Erythroblast (primary cell): ENCODE results near the gene DONSON.

ENCODE experiments used
- DNase-seq, 2 experiments: peaks; one replicate each; lab custom pipeline; 2025; lab: John Stamatoyannopoulos, UW
- GATA1 ChIP-seq: IDR thresholded peaks from 2 replicates; pipeline ENCODE4 v1.6.1; 2011; ENCODE audit warnings: low read depth, mild to moderate bottlenecking, control low read depth, low read length, moderate library complexity
- POLR2A ChIP-seq: IDR thresholded peaks from 2 replicates; pipeline ENCODE4 v1.6.1; 2011; ENCODE audit warnings: mild to moderate bottlenecking, low read length

Gene DONSON

GRCh38 chr21:33554236-33554981, 34.1 kb downstream of the DONSON start:
- TF ChIP-seq GATA1 (no peak), POLR2A (no peak)
- no peak for DNase-seq

DNA sequence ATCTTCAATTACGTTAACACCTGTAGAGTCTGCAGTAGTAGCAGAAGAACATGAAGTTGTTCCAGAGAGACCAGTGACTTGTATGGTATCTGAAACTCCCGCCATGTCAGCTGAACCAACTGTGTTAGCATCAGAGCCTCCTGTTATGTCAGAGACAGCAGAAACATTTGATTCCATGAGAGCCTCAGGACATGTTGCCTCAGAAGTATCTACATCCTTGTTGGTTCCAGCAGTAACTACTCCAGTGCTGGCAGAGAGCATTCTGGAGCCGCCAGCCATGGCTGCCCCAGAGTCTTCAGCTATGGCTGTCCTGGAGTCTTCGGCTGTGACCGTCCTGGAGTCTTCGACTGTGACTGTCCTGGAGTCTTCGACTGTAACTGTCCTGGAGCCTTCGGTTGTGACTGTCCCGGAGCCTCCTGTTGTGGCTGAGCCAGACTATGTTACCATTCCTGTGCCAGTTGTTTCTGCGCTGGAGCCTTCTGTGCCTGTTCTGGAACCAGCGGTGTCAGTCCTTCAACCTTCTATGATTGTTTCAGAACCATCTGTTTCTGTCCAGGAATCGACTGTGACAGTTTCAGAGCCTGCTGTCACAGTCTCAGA, 35.4 kb downstream of the DONSON start:
- TF ChIP-seq GATA1 (no peak), POLR2A (no peak)
- no peak for DNase-seq

DNA sequence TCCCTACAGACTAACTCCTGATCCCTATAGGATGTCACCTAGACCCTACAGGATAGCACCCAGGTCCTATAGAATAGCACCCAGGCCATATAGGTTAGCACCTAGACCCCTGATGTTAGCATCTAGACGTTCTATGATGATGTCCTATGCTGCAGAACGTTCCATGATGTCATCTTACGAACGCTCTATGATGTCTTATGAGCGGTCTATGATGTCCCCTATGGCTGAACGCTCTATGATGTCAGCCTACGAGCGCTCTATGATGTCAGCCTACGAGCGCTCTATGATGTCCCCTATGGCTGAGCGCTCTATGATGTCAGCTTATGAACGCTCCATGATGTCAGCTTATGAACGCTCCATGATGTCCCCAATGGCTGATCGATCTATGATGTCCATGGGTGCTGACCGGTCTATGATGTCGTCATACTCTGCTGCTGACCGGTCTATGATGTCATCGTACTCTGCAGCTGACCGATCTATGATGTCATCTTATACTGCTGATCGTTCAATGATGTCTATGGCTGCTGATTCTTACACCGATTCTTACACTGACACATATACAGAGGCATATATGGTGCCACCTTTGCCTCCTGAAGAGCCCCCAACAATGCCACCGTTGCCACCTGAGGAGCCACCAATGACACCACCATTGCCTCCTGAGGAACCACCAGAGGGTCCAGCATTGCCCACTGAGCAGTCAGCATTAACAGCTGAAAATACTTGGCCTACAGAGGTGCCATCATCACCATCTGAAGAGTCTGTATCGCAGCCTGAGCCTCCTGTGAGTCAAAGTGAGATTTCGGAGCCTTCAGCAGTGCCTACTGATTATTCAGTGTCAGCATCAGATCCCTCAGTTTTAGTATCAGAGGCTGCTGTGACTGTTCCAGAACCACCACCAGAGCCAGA, 36.1 kb downstream of the DONSON start:
- no peak for TF ChIP-seq GATA1
- no peak for TF ChIP-seq POLR2A
- DNase-seq: peak; percentile 27

- no peak for DNase-seq
- TF ChIP-seq POLR2A: no peak
- TF ChIP-seq GATA1: no peak
These were observed 36.8 kb downstream of the DONSON start for GRCh38 chr21:33551664-33552063.

DNA sequence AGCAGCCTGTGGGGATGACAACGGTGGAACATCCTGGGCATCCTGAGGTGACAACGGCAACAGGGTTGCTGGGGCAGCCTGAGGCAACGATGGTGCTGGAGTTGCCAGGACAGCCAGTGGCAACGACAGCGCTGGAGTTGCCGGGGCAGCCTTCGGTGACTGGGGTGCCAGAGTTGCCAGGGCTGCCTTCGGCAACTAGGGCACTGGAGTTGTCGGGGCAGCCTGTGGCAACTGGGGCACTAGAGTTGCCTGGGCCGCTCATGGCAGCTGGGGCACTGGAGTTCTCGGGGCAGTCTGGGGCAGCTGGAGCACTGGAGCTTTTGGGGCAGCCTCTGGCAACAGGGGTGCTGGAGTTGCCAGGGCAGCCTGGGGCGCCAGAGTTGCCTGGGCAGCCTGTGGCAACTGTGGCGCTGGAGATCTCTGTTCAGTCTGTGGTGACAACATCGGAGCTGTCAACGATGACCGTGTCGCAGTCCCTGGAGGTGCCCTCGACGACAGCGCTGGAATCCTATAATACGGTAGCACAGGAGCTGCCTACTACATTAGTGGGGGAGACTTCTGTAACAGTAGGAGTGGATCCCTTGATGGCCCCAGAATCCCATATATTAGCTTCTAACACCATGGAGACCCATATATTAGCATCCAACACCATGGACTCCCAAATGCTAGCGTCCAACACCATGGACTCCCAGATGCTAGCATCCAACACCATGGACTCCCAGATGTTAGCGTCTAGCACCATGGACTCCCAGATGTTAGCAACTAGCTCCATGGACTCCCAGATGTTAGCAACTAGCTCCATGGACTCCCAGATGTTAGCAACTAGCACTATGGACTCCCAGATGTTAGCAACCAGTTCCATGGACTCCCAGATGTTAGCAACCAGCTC, 37.5 kb downstream of the DONSON start:
- DNase-seq: no peak
- TF ChIP-seq GATA1 (no peak), POLR2A (no peak)

DNA sequence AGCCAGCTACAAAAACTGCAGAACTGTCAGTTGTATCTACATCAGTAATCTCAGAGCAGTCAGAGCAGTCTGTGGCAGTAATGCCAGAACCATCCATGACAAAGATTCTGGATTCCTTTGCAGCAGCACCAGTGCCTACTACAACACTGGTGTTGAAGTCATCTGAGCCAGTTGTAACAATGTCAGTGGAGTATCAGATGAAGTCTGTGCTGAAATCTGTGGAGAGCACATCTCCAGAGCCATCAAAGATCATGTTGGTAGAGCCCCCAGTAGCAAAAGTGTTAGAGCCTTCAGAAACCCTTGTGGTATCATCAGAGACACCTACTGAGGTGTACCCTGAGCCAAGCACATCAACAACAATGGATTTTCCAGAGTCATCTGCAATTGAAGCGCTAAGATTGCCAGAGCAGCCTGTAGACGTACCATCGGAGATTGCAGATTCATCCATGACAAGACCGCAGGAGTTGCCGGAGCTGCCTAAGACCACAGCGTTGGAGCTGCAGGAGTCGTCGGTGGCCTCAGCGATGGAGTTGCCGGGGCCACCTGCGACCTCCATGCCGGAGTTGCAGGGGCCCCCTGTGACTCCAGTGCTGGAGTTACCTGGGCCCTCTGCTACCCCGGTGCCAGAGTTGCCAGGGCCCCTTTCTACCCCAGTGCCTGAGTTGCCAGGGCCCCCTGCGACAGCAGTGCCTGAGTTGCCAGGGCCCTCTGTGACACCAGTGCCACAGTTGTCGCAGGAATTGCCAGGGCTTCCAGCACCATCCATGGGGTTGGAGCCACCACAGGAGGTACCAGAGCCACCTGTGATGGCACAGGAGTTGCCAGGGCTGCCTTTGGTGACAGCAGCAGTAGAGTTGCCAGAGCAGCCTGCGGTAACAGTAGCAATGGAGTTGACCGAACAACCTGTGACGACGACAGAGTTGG, 38.4 kb downstream of the DONSON start:
- no peak for TF ChIP-seq GATA1
- TF ChIP-seq POLR2A: no peak
- DNase-seq: no peak

DNA sequence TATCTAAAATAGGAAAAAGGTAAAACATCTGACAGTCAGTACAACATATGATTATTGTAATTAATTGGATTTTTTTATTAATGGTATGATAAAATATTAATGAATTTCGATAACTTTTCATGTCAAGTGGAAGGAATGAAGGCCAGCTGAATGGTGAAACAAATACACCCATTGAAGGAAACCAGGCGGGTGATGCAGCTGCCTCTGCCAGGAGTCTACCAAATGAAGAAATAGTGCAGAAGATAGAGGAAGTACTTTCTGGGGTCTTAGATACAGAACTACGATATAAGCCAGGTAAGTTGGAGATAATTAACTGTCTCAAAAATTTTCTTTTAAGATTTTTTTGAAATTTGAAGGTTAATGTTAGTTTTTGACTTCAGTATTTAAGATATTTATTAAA, 42.4 kb downstream of the DONSON start:
- no peak for DNase-seq

GRCh38 chr21:33544451-33545195, 43.9 kb downstream of the DONSON start:
- DNase-seq: peak; percentile 32 to 47

More for the DNA sequence above, 42.4 kb downstream of the DONSON start:
- TF ChIP-seq POLR2A (no peak), GATA1 (no peak)

GRCh38 chr21:33543505-33544129, 44.9 kb downstream of the DONSON start:
- TF ChIP-seq POLR2A (no peak), GATA1 (no peak)
- peak; percentile 63 to 78 for DNase-seq

More at GRCh38 chr21:33544451-33545195, 43.9 kb downstream of the DONSON start:
- TF ChIP-seq GATA1 (no peak), POLR2A (no peak)

GRCh38 chr21:33542640-33543504, 45.6 kb downstream of the DONSON start, which contains the start of gene SON:
Gene SON (plus strand): TSS chr21:33543038. CDS start chr21:33543093, 55 bp downstream.
- TF ChIP-seq GATA1 (no peak), POLR2A (peak; percentile 97)
- DNase-seq: peak; percentile 99
